CD4-positive, alpha-beta T cell (primary cell): ENCODE data around the gene LGI2. TPM values are rescaled to one million over a fixed set of nuclear protein-coding genes. Genes with fewer than 3 reads are reported as not detected.

ENCODE experiments used
- ATAC-seq: fragments of 200-7000 bp; cut with Tn5 transposase; one replicate; pipeline ENCODE4 v1.10.0; 2022; ENCODE audit warnings: mild to moderate bottlenecking; ENCODE audit not compliant: poor library complexity
- CTCF ChIA-PET: fragments of 350-600 bp; sonication (Branson Sonifier 250); formaldehyde crosslinking; loops from one replicate; lab custom pipeline; 2021; ENCODE audit warnings: antibody characterized with exemption, inconsistent platforms; lab: Charles Lee
- POLR2A ChIA-PET: fragments of 350-600 bp; sonication (Branson Sonifier 250); formaldehyde crosslinking; loops from one replicate; lab custom pipeline; 2021; ENCODE audit warnings: antibody characterized with exemption, inconsistent platforms; lab: Charles Lee
- DNase-seq, 14 experiments: peaks; one replicate each; pipeline ENCODE4 v3.0.0-alpha.2; 2013 to 2020; ENCODE audit warnings: mixed read lengths in 2 of 14
- H3K27ac ChIP-seq, 2 donors: one replicate each; pipeline versions ENCODE4 v1.5.1 to v1.7.0; 2013; ENCODE audit warnings: low read length in 2 of 2, low read depth in 1 of 2, mild to moderate bottlenecking in 1 of 2
- H3K27me3 ChIP-seq, 2 experiments: 1 replicate in 1 of 2; 2 replicates in 1 of 2; pipeline versions ENCODE4 v1.6.1 to v1.7.0; 2013; ENCODE audit warnings: low read length in 2 of 2, control low read depth in 1 of 2, mild to moderate bottlenecking in 1 of 2, moderate library complexity in 1 of 2; ENCODE audit not compliant: insufficient read depth in 2 of 2, control insufficient read depth in 1 of 2
- H3K36me3 ChIP-seq: one replicate; pipeline ENCODE4 v1.6.1; 2013; ENCODE audit warnings: low read length, control low read depth; ENCODE audit not compliant: insufficient read depth
- H3K4me1 ChIP-seq: one replicate; pipeline ENCODE4 v1.6.1; 2013; ENCODE audit warnings: low read length, control low read depth; ENCODE audit not compliant: insufficient read depth
- H3K4me3 ChIP-seq: one replicate; pipeline ENCODE4 v1.5.1; 2013; ENCODE audit warnings: mild to moderate bottlenecking, low read length, moderate library complexity
- H3K9me3 ChIP-seq, 2 experiments: 1 replicate in 1 of 2; 2 replicates in 1 of 2; pipeline versions ENCODE4 v1.6.1 to v1.7.0; 2013; ENCODE audit warnings: low read length in 2 of 2, mild to moderate bottlenecking in 2 of 2, control low read depth in 1 of 2, moderate library complexity in 1 of 2; ENCODE audit not compliant: control insufficient read depth in 1 of 2, insufficient read depth in 1 of 2
- H3K27ac Mint-ChIP-seq: one replicate; pipeline ENCODE4 v1.8.0; 2020; ENCODE audit warnings: mixed read lengths
- H3K27me3 Mint-ChIP-seq: one replicate; pipeline ENCODE4 v1.8.0; 2021; ENCODE audit warnings: mixed read lengths
- H3K36me3 Mint-ChIP-seq: one replicate; pipeline ENCODE4 v1.8.0; 2021; ENCODE audit warnings: low read depth, mixed read lengths
- H3K4me1 Mint-ChIP-seq: one replicate; pipeline ENCODE4 v1.8.0; 2021; ENCODE audit warnings: low read depth, mixed read lengths
- H3K4me3 Mint-ChIP-seq: one replicate; pipeline ENCODE4 v1.8.0; 2020; ENCODE audit warnings: mild to moderate bottlenecking, mixed read lengths
- H3K9me3 Mint-ChIP-seq: one replicate; pipeline ENCODE4 v1.8.0; 2020; ENCODE audit warnings: mixed read lengths
- CTCF ChIP-seq: fragments of 200-600 bp; IDR thresholded peaks from one replicate; pipeline ENCODE4 v1.8.0; 2022; ENCODE audit warnings: antibody characterized with exemption, mild to moderate bottlenecking
- intact Hi-C, 2 experiments: fragments of 100-400 bp; cut with DNase I in 1 of 2; cut with micrococcal nuclease in 1 of 2; formaldehyde crosslinking; loops; one replicate each; pipeline versions ENCODE4 v1.15.1 to v1.9.0; 2023 to 2025; cut with DNase I, micrococcal nuclease
- total RNA-seq, 174 experiments: library from RNA in 2 of 174; stranded (reverse) in 2 of 174; gene quantifications; one replicate each; pipeline ENCODE4 v1.2.3 and lab custom pipeline; 2021 to 2026

Gene LGI2
- total RNA-seq, 2 experiments from 2014 or later, result not detected

GRCh38 chr4:24988776-24989175, 42.0 kb downstream of the LGI2 start:
- ATAC-seq (no peak), DNase-seq (peak in 1 of 14 experiments; percentile 15)
- POLR2A ChIA-PET, result no interaction called here
- peaks cover 0 to 3% of the 10 kb centered on the region in 2 experiments for H3K9me3 ChIP-seq
- no peaks in the 10 kb centered on the region for H3K9me3 Mint-ChIP-seq
- CTCF ChIA-PET, result no interaction called here
- TF ChIP-seq CTCF, result no peak
- H3K4me1 ChIP-seq, result no peaks in the 10 kb centered on the region
- no peaks in the 10 kb centered on the region for H3K36me3 Mint-ChIP-seq
- no peak overlapping the region for H3K4me3 ChIP-seq
- no peak overlapping the region for H3K4me3 Mint-ChIP-seq
- no peak overlapping the region for H3K27ac ChIP-seq
- intact Hi-C loops, result loop anchor here in 1 of 2 experiments (10.0 kb wide), 1 partner anchor 156 kb away; no protein-coding TSS in a partner anchor
- H3K36me3 ChIP-seq, result no peaks in the 10 kb centered on the region
- no peak overlapping the region for H3K27ac Mint-ChIP-seq
- H3K4me1 Mint-ChIP-seq, result no peaks in the 10 kb centered on the region
- no peaks in the 10 kb centered on the region for H3K27me3 Mint-ChIP-seq
- H3K27me3 ChIP-seq, result no peaks in the 10 kb centered on the region

GRCh38 chr4:24984602-24985532, 45.9 kb downstream of the LGI2 start:
- no peaks in the 10 kb centered on the region for H3K9me3 Mint-ChIP-seq
- no peak overlapping the region for H3K27ac Mint-ChIP-seq
- Histone ChIP-seq H3K27me3 (peaks cover 0 to 4% of the 10 kb centered on the region in 2 experiments), H3K27ac (no peak overlapping the region), H3K4me1 (peaks cover 4% of the 10 kb centered on the region), H3K36me3 (no peaks in the 10 kb centered on the region), H3K9me3 (peaks cover 0 to 3% of the 10 kb centered on the region in 2 experiments), H3K4me3 (no peak overlapping the region)
- H3K4me1 Mint-ChIP-seq, result peaks cover 5% of the 10 kb centered on the region
- ATAC-seq (no peak), DNase-seq (no peak)
- POLR2A ChIA-PET, result no interaction called here
- CTCF ChIA-PET, result no interaction called here
- H3K36me3 Mint-ChIP-seq, result no peaks in the 10 kb centered on the region
- intact Hi-C loops, result loop anchor here (5.0 to 10.0 kb wide), 3 partner anchors 160 to 782 kb away; no protein-coding TSS in a partner anchor
- H3K4me3 Mint-ChIP-seq, result no peak overlapping the region
- no peak for TF ChIP-seq CTCF
- peaks cover 5% of the 10 kb centered on the region for H3K27me3 Mint-ChIP-seq

GRCh38 chr4:24980740-24981139, 50.0 kb downstream of the LGI2 start:
- intact Hi-C loops, result loop anchor here (1.0 to 10.0 kb wide), 5 partner anchors 164 to 787 kb away; no protein-coding TSS in a partner anchor
- DNase-seq (no peak), ATAC-seq (no peak)
- Histone ChIP-seq H3K9me3 (no peaks in the 10 kb centered on the region), H3K36me3 (no peaks in the 10 kb centered on the region), H3K4me1 (peaks cover 7% of the 10 kb centered on the region), H3K4me3 (no peak overlapping the region), H3K27me3 (peaks cover 4 to 9% of the 10 kb centered on the region in 2 experiments), H3K27ac (no peak overlapping the region)
- Mint-ChIP-seq H3K36me3 (no peaks in the 10 kb centered on the region), H3K4me1 (peaks cover 6% of the 10 kb centered on the region), H3K27ac (no peak overlapping the region), H3K4me3 (no peak overlapping the region), H3K9me3 (no peaks in the 10 kb centered on the region), H3K27me3 (peaks cover 35% of the 10 kb centered on the region)
- ChIA-PET CTCF (interaction anchor here (1.0 to 2.0 kb wide), 5 partner anchors 10 to 386 kb away, joined by 3 to 12 read pairs (median 4); no protein-coding TSS in a partner anchor), POLR2A (interaction anchor here (1.1 kb wide), 1 partner anchor 386 kb away, joined by 7 read pairs; no protein-coding TSS in a partner anchor)
- TF ChIP-seq CTCF, result no peak
